Mesendoderm (in vitro differentiated cells): ENCODE results near the gene ZNF595.
A peak's percentile ranks its signal among the peaks of the same experiment; 100 is the strongest.

ENCODE experiments used
- DNase-seq: peaks from one replicate; pipeline ENCODE4 v3.0.0; 2013
- H2AK5ac ChIP-seq: 2 replicates; pipeline ENCODE4 v1.6.1; 2013; ENCODE audit warnings: low read length, inconsistent platforms
- H2BK120ac ChIP-seq: 2 replicates; pipeline ENCODE4 v1.6.1; 2013; ENCODE audit warnings: low read depth, mild to moderate bottlenecking, low read length, moderate library complexity, mixed read lengths
- H2BK15ac ChIP-seq: replicated peaks from 2 replicates; pipeline ENCODE4 v1.6.1; 2013; ENCODE audit warnings: low read depth, mild to moderate bottlenecking, moderate library complexity
- H2BK5ac ChIP-seq: 2 replicates; pipeline ENCODE4 v1.6.1; 2013; ENCODE audit warnings: low read length, inconsistent platforms
- H3K18ac ChIP-seq: 2 replicates; pipeline ENCODE4 v1.6.1; 2013; ENCODE audit warnings: mild to moderate bottlenecking, low read length, mixed read lengths
- H3K23ac ChIP-seq: one replicate; pipeline ENCODE4 v1.6.1; 2013; ENCODE audit warnings: low read length
- H3K27ac ChIP-seq: 2 replicates; pipeline ENCODE4 v1.5.1; 2013; ENCODE audit warnings: low read depth, mild to moderate bottlenecking, inconsistent platforms, low read length, moderate library complexity
- H3K27me3 ChIP-seq: 2 replicates; pipeline ENCODE4 v1.6.1; 2013; ENCODE audit warnings: low read length, control low read depth, mild to moderate bottlenecking, inconsistent platforms; ENCODE audit not compliant: insufficient read depth, poor library complexity
- H3K36me3 ChIP-seq: 2 replicates; pipeline ENCODE4 v1.6.1; 2013; ENCODE audit warnings: low read length, inconsistent platforms; ENCODE audit not compliant: control insufficient read depth, insufficient read depth
- H3K4ac ChIP-seq: one replicate; pipeline ENCODE4 v1.6.1; 2013; ENCODE audit warnings: low read depth, mild to moderate bottlenecking, low read length, moderate library complexity
- H3K4me1 ChIP-seq: 2 replicates; pipeline ENCODE4 v1.6.1; 2013; ENCODE audit warnings: low read depth, low read length, inconsistent platforms; ENCODE audit not compliant: control insufficient read depth
- H3K4me2 ChIP-seq: 2 replicates; pipeline ENCODE4 v1.6.1; 2013; ENCODE audit warnings: low read length
- H3K4me3 ChIP-seq: 2 replicates; pipeline ENCODE4 v1.5.1; 2013; ENCODE audit warnings: mild to moderate bottlenecking, low read length
- H3K56ac ChIP-seq: one replicate; pipeline ENCODE4 v1.6.1; 2013; ENCODE audit warnings: low read length
- H3K79me1 ChIP-seq: 2 replicates; pipeline ENCODE4 v1.6.1; 2013; ENCODE audit warnings: low read length, inconsistent platforms
- H3K79me2 ChIP-seq: 2 replicates; pipeline ENCODE4 v1.6.1; 2013; ENCODE audit warnings: mild to moderate bottlenecking, low read length; ENCODE audit not compliant: control insufficient read depth, insufficient read depth
- H3K9ac ChIP-seq: 2 replicates; pipeline ENCODE4 v1.6.1; 2013; ENCODE audit warnings: low read length, inconsistent platforms
- H4K5ac ChIP-seq: one replicate; pipeline ENCODE4 v1.6.1; 2013; ENCODE audit warnings: low read length
- H4K8ac ChIP-seq: one replicate; pipeline ENCODE4 v1.6.1; 2013; ENCODE audit warnings: low read depth, mild to moderate bottlenecking, control low read depth, low read length, moderate library complexity
- WGBS: extraction: QIAGEN DNeasy Blood & Tissue Kit; methylation state at CpG from one replicate; pipeline ENCODE4 v1.1.7; 2013; ENCODE audit warnings: low lambda C conversion rate, missing lambda C conversion rate; ENCODE audit not compliant: insufficient coverage; ENCODE audit errors: extremely low coverage; 5-methylcytosine and 5-hydroxymethylcytosine counted together

ZNF595 gene

GRCh38 chr4:125833-126232, 72.7 kb downstream of the ZNF595 start:
- peak overlapping the region; percentile 93 for H3K56ac ChIP-seq
- no CpG with 5 or more reads among the region's 5 CpGs for WGBS
- H3K4me1 ChIP-seq, result no peaks in the 10 kb centered on the region
- H4K5ac ChIP-seq, result no peak overlapping the region
- DNase-seq, result peak; percentile 41
- no peaks in the 10 kb centered on the region for H3K27me3 ChIP-seq
- no peak overlapping the region for H4K8ac ChIP-seq
- H3K79me2 ChIP-seq, result peaks cover 35% of the 10 kb centered on the region
- H3K36me3 ChIP-seq, result no peaks in the 10 kb centered on the region
- H3K23ac ChIP-seq, result no peak overlapping the region
- no peak overlapping the region for H3K18ac ChIP-seq
- no peak overlapping the region for H2AK5ac ChIP-seq
- H2BK5ac ChIP-seq, result no peak overlapping the region
- H3K27ac ChIP-seq, result no peak overlapping the region
- H3K4me2 ChIP-seq, result peak overlapping the region; percentile 84
- H2BK120ac ChIP-seq, result no peak overlapping the region
- no peak overlapping the region for H3K4ac ChIP-seq
- H2BK15ac ChIP-seq, result no peak overlapping the region
- peak overlapping the region; percentile 72 for H3K4me3 ChIP-seq
- H3K79me1 ChIP-seq, result peaks cover 2% of the 10 kb centered on the region
- peak overlapping the region; percentile 88 for H3K9ac ChIP-seq

GRCh38 chr4:132483-132882, 79.4 kb downstream of the ZNF595 start:
- no CpG with 5 or more reads among the region's 1 CpG for WGBS
- Histone ChIP-seq H3K23ac (no peak overlapping the region), H3K4ac (no peak overlapping the region), H3K4me3 (no peak overlapping the region), H3K4me2 (no peak overlapping the region), H3K56ac (no peak overlapping the region), H4K8ac (no peak overlapping the region), H3K36me3 (peaks cover 1% of the 10 kb centered on the region), H2BK15ac (no peak overlapping the region), H3K27me3 (no peaks in the 10 kb centered on the region), H3K79me1 (peaks cover 6% of the 10 kb centered on the region), H2BK5ac (no peak overlapping the region), H2AK5ac (no peak overlapping the region), H3K27ac (no peak overlapping the region), H3K9ac (no peak overlapping the region), H2BK120ac (no peak overlapping the region), H3K4me1 (no peaks in the 10 kb centered on the region), H3K18ac (no peak overlapping the region), H3K79me2 (peaks cover 26% of the 10 kb centered on the region), H4K5ac (no peak overlapping the region)
- DNase-seq, result no peak
